ENCODE results near the gene ZNF609. TPM values are rescaled to one million over a fixed set of nuclear protein-coding genes. Genes with fewer than 3 reads are reported as not detected.

The ZNF609 gene
- total RNA-seq, 1 experiment from 2014 or later = 49.0 TPM

DNA sequence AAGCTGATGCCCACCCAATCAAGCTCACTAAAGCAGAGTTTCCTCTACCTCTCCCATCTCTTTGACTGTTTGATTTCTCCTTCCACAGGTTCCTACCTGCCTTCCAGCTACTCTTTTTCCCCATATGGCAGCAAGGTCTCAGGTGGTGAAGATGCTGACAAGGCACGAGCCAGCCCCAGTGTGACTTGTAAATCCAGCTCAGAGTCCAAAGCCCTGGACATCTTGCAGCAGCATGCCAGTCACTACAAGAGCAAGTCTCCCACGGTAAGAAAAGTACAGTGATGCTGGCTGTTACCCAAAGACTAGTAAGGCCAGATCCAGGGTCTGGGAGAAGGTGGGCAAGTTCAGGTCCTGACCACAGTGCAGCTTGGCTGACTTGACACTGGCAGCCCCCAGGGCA lies 219.7 kb downstream of the ZNF609 start:
- CTCF ChIA-PET = interaction anchor here (0.6 to 15.8 kb wide), 7 partner anchors 18 to 253 kb away, joined by 3 to 274 read pairs (median 4); no protein-coding TSS in a partner anchor
- TF ChIP-seq, protein P1, sequence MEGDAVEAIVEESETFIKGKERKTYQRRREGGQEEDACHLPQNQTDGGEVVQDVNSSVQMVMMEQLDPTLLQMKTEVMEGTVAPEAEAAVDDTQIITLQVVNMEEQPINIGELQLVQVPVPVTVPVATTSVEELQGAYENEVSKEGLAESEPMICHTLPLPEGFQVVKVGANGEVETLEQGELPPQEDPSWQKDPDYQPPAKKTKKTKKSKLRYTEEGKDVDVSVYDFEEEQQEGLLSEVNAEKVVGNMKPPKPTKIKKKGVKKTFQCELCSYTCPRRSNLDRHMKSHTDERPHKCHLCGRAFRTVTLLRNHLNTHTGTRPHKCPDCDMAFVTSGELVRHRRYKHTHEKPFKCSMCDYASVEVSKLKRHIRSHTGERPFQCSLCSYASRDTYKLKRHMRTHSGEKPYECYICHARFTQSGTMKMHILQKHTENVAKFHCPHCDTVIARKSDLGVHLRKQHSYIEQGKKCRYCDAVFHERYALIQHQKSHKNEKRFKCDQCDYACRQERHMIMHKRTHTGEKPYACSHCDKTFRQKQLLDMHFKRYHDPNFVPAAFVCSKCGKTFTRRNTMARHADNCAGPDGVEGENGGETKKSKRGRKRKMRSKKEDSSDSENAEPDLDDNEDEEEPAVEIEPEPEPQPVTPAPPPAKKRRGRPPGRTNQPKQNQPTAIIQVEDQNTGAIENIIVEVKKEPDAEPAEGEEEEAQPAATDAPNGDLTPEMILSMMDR (IDR thresholded peaks at IDR 0.05; ENCODE audit: unreplicated experiment) = no peak
- intact Hi-C loops (cut with micrococcal nuclease) = no loop called here
- DNase-seq (ENCODE audit: unreplicated experiment) = no peak
- Mint-ChIP-seq H3K4me3 (ENCODE audit: unreplicated experiment) (no peak overlapping the region), H3K9me3 (ENCODE audit: unreplicated experiment) (no peaks in the 10 kb centered on the region), H3K27me3 (ENCODE audit: insufficient read depth, unreplicated experiment) (no peaks in the 10 kb centered on the region), H3K27ac (ENCODE audit: low read depth, unreplicated experiment) (peak overlapping the region; percentile 49), H3K4me1 (ENCODE audit: insufficient read depth, unreplicated experiment) (no peaks in the 10 kb centered on the region), H3K36me3 (ENCODE audit: insufficient read depth, unreplicated experiment) (peaks cover 84% of the 10 kb centered on the region)
- POLR2A ChIA-PET = interaction anchor here (0.7 to 0.8 kb wide), 2 partner anchors 21 to 110 kb away, joined by 3 read pairs; no protein-coding TSS in a partner anchor
- no TSS peak for BruUV-seq (replicated peaks)

DNA sequence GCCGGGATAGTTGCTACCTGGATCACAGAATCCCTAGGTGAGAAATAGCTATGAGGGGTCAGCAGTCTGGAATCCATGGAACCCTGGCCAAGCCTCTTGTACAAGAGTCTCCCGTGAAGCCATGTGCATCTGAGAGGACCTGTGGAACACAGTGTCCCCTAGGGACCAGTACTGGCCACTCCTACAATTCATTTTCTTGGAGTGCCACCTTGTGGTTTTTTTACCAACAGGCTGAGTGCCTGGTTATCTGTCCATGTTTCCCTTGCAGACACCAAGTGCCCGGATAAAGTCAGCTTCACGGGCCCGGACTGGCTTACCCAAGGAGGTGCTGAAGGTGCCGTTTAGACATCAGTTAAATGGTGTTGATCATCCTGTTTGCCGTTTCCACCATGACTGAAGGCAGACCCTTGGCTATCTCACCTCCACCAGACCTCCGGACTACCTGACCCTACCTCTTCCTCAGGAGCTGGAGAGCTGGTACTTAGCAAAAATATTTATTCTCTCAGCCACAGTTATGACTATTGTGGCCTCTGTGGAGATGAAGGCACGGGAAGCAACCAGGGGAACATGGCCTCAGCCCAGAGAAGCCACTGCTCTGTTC lies 221.1 kb downstream of the ZNF609 start:
- Mint-ChIP-seq H3K27ac (ENCODE audit: low read depth, unreplicated experiment) (no peak overlapping the region), H3K4me1 (ENCODE audit: insufficient read depth, unreplicated experiment) (no peaks in the 10 kb centered on the region), H3K36me3 (ENCODE audit: insufficient read depth, unreplicated experiment) (peaks cover 78% of the 10 kb centered on the region), H3K9me3 (ENCODE audit: unreplicated experiment) (no peaks in the 10 kb centered on the region), H3K4me3 (ENCODE audit: unreplicated experiment) (no peak overlapping the region), H3K27me3 (ENCODE audit: insufficient read depth, unreplicated experiment) (no peaks in the 10 kb centered on the region)
- peak; percentile 68 for DNase-seq (ENCODE audit: unreplicated experiment)
- TF ChIP-seq, protein P1 (IDR thresholded peaks at IDR 0.05; ENCODE audit: unreplicated experiment) = peak; percentile 72
- BruUV-seq (replicated peaks) = no TSS peak
- POLR2A ChIA-PET = interaction anchor here (0.6 to 0.9 kb wide), 3 partner anchors 28 to 294 kb away, joined by 3 to 5 read pairs (median 3); partner anchors contain the start of gene TRIP4
- CTCF ChIA-PET = interaction anchor here (0.5 to 15.8 kb wide), 26 partner anchors 9 to 518 kb away, joined by 3 to 274 read pairs (median 4); partner anchors contain the start of gene CSNK1G1
- intact Hi-C loops (cut with micrococcal nuclease) = loop anchor here (1.0 kb wide), 2 partner anchors 254 to 472 kb away; no protein-coding TSS in a partner anchor

DNA sequence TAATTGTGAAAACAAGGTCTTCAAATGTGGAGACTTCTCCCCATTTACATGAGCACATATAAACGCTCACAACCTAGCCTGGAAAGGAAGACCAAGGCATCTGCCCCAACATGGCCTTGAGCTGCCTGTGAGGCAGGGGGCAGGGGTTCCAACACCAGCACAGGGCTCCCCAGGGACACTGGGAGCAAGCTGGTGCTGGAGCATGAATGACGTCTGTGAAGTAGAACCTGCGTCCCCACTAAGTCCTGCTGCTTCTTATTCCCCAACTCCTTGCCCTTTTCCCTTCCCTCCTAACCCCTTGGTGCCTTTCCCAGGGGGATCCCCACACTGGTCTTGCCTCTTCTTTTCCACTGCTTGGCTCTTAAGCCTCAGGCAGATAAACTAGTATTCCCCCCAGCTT lies 221.9 kb downstream of the ZNF609 start:
- DNase-seq (ENCODE audit: unreplicated experiment) = no peak
- intact Hi-C loops (cut with micrococcal nuclease) = no loop called here
- Mint-ChIP-seq H3K27me3 (ENCODE audit: insufficient read depth, unreplicated experiment) (no peaks in the 10 kb centered on the region), H3K4me1 (ENCODE audit: insufficient read depth, unreplicated experiment) (no peaks in the 10 kb centered on the region), H3K4me3 (ENCODE audit: unreplicated experiment) (no peak overlapping the region), H3K27ac (ENCODE audit: low read depth, unreplicated experiment) (no peak overlapping the region), H3K36me3 (ENCODE audit: insufficient read depth, unreplicated experiment) (peaks cover 85% of the 10 kb centered on the region), H3K9me3 (ENCODE audit: unreplicated experiment) (no peaks in the 10 kb centered on the region)
- no TSS peak for BruUV-seq (replicated peaks)
- ChIA-PET CTCF (interaction anchor here (0.5 to 15.8 kb wide), 12 partner anchors 8 to 326 kb away, joined by 3 to 274 read pairs (median 4); partner anchors contain the start of gene CSNK1G1), POLR2A (interaction anchor here (0.6 to 1.1 kb wide), 2 partner anchors 13 to 452 kb away, joined by 3 read pairs; partner anchors contain the start of gene PDCD7)
- TF ChIP-seq, protein P1 (IDR thresholded peaks at IDR 0.05; ENCODE audit: unreplicated experiment) = no peak

DNA sequence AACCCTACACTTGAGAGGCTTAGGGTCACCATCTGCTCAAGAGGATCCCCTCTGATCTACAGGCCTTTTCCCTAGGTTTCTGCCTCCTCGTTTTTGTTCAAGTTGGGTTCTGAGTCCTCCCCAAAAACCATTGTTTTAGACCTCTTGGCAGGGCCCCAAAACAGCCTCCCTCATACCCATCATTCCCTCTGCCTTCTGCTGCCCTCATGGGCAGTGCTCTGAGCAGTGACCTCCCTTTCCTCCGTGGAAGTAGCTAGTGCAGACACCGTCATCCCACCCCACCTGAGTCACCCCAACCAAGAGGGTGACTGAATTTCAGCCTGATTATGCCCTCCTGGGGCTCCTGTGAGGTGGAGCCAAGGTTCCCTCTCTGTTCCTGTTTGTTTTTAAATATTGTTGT lies 223.0 kb downstream of the ZNF609 start:
- Mint-ChIP-seq H3K36me3 (ENCODE audit: insufficient read depth, unreplicated experiment) (peaks cover 85% of the 10 kb centered on the region), H3K4me1 (ENCODE audit: insufficient read depth, unreplicated experiment) (no peaks in the 10 kb centered on the region), H3K27me3 (ENCODE audit: insufficient read depth, unreplicated experiment) (no peaks in the 10 kb centered on the region), H3K27ac (ENCODE audit: low read depth, unreplicated experiment) (peak overlapping the region; percentile 39), H3K9me3 (ENCODE audit: unreplicated experiment) (no peaks in the 10 kb centered on the region), H3K4me3 (ENCODE audit: unreplicated experiment) (no peak overlapping the region)
- TF ChIP-seq, protein P1 (IDR thresholded peaks at IDR 0.05; ENCODE audit: unreplicated experiment) = no peak
- no peak for DNase-seq (ENCODE audit: unreplicated experiment)
- no TSS peak for BruUV-seq (replicated peaks)
- intact Hi-C loops (cut with micrococcal nuclease) = no loop called here
- POLR2A ChIA-PET = interaction anchor here (0.5 to 1.4 kb wide), 4 partner anchors 10 to 349 kb away, joined by 3 to 4 read pairs (median 4); no protein-coding TSS in a partner anchor
- CTCF ChIA-PET = interaction anchor here (0.7 to 15.8 kb wide), 5 partner anchors 11 to 127 kb away, joined by 3 to 274 read pairs (median 21); no protein-coding TSS in a partner anchor

Measured in MCF 10A (cell line).